ENCODE data around the gene ZNRF3. TPM values are rescaled to one million over a fixed set of nuclear protein-coding genes. Genes with fewer than 3 reads are reported as not detected.

Gene ZNRF3
- polyA plus RNA-seq, 1 donor (not counting 4 experiments of a cell fraction or from before 2014, with no cell fraction given), result 2.6 TPM

DNA sequence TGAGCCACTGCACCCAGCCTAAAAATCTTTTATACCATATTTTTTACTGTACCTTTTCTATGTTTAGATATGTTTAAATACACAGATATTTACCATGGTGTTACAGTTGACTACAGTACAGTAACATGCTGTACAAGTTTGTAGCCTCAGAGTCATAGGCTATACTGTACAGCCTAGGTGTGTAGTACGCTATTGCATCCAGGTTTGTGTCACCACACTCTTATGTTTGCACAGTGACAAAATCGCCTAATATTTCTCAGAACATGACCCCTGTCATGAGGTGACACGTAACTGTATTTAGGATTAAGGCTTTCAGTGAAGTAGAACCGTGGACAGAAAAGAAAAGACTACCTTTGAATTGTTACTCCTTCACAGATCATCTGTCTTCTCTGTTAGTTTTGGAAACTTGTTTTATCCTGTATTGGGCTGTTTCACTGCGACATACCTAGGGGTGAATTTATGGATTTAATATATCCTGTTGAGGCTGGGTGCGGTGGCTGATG lies 83.8 kb downstream of the ZNRF3 start:
- no peak for TF ChIP-seq EZH2 (IDR thresholded peaks at IDR 0.05; ENCODE audit: low read length)
- TF ChIP-seq CTCF (optimal IDR thresholded peaks at IDR 0.05 in 1 of 3, IDR thresholded peaks at IDR 0.05 in 1 of 3, conservative IDR thresholded peaks at IDR 0.05 in 1 of 3; ENCODE audit: extremely low read depth in 1 of 3, insufficient read depth in 2 of 3, low read length in 3 of 3), result no peak
- FAIRE-seq (no peak), DNase-seq (ENCODE audit: low read depth, low spot score) (no peak)
- Histone ChIP-seq H3K9ac (ENCODE audit: control insufficient read depth, extremely low read depth, insufficient read depth, low read length) (no peak overlapping the region), H2AFZ (ENCODE audit: control insufficient read depth, low read length) (no peak overlapping the region), H4K20me1 (ENCODE audit: control insufficient read depth, extremely low read depth, insufficient read depth, low read length) (no peaks in the 10 kb centered on the region), H3K4me2 (ENCODE audit: control insufficient read depth, extremely low read depth, insufficient read depth, low read depth, low read length) (no peak overlapping the region), H3K79me2 (ENCODE audit: control insufficient read depth, insufficient read depth, low read length) (no peaks in the 10 kb centered on the region), H3K9me3 (ENCODE audit: control insufficient read depth, low read depth, low read length) (no peaks in the 10 kb centered on the region), H3K27ac (ENCODE audit: control insufficient read depth, insufficient read depth, low read length) (no peak overlapping the region), H3K9me1 (ENCODE audit: control insufficient read depth, extremely low read depth, insufficient read depth, low read length) (no peaks in the 10 kb centered on the region), H3K4me3 (ENCODE audit: control insufficient read depth in 2 of 3, extremely low read depth in 1 of 3, insufficient read depth in 2 of 3, low read depth in 1 of 3, low read length in 3 of 3) (no peak overlapping the region), H3K36me3 (ENCODE audit: control insufficient read depth in 2 of 2, extremely low read depth in 1 of 2, insufficient read depth in 2 of 2, low read length in 2 of 2) (no peaks in the 10 kb centered on the region), H3K4me1 (ENCODE audit: control insufficient read depth, extremely low read depth, insufficient read depth, low read length) (peaks cover 5% of the 10 kb centered on the region), H3K27me3 (ENCODE audit: control insufficient read depth, extremely low read depth, insufficient read depth, low read length) (no peaks in the 10 kb centered on the region)
- dilution Hi-C loops (cut with MboI; ENCODE audit: extremely low pct_ligation_motif_present, low sequenced_read_pairs), result no loop called here

DNA sequence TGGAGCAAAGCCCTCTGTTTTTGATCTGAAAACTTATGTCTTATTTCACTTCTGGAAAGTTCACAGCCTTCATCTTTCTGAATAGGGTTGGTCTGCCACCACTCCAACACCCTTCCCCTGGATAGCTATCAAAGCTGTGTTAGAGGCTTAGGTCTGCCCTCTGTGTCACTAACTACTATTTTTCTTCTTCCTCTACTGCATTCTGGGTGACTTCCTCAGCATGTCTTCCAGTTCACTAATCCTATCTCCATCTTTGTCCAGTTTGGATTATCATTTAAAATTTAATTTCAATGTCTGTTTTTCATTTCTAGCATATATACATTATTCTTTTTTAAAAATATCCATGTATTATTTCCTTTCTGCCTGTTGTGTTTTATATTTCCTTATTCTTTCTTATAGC lies 84.6 kb downstream of the ZNRF3 start:
- H3K27ac ChIP-seq (ENCODE audit: control insufficient read depth, insufficient read depth, low read length), result no peak overlapping the region
- no peaks in the 10 kb centered on the region for H3K9me3 ChIP-seq (ENCODE audit: control insufficient read depth, low read depth, low read length)
- TF ChIP-seq CTCF (optimal IDR thresholded peaks at IDR 0.05 in 1 of 3, IDR thresholded peaks at IDR 0.05 in 1 of 3, conservative IDR thresholded peaks at IDR 0.05 in 1 of 3; ENCODE audit: extremely low read depth in 1 of 3, insufficient read depth in 2 of 3, low read length in 3 of 3) (no peak), EZH2 (IDR thresholded peaks at IDR 0.05; ENCODE audit: low read length) (no peak)
- no peak overlapping the region for H3K4me2 ChIP-seq (ENCODE audit: control insufficient read depth, extremely low read depth, insufficient read depth, low read depth, low read length)
- no peaks in the 10 kb centered on the region for H3K9me1 ChIP-seq (ENCODE audit: control insufficient read depth, extremely low read depth, insufficient read depth, low read length)
- H3K4me3 ChIP-seq (ENCODE audit: control insufficient read depth in 2 of 3, extremely low read depth in 1 of 3, insufficient read depth in 2 of 3, low read depth in 1 of 3, low read length in 3 of 3), result no peak overlapping the region
- DNase-seq (ENCODE audit: low read depth, low spot score), result no peak
- no peaks in the 10 kb centered on the region for H3K79me2 ChIP-seq (ENCODE audit: control insufficient read depth, insufficient read depth, low read length)
- dilution Hi-C loops (cut with MboI; ENCODE audit: extremely low pct_ligation_motif_present, low sequenced_read_pairs), result no loop called here
- no peak overlapping the region for H2AFZ ChIP-seq (ENCODE audit: control insufficient read depth, low read length)
- H4K20me1 ChIP-seq (ENCODE audit: control insufficient read depth, extremely low read depth, insufficient read depth, low read length), result no peaks in the 10 kb centered on the region
- H3K4me1 ChIP-seq (ENCODE audit: control insufficient read depth, extremely low read depth, insufficient read depth, low read length), result peaks cover 5% of the 10 kb centered on the region
- H3K36me3 ChIP-seq (ENCODE audit: control insufficient read depth in 2 of 2, extremely low read depth in 1 of 2, insufficient read depth in 2 of 2, low read length in 2 of 2), result no peaks in the 10 kb centered on the region
- no peak for FAIRE-seq
- no peaks in the 10 kb centered on the region for H3K27me3 ChIP-seq (ENCODE audit: control insufficient read depth, extremely low read depth, insufficient read depth, low read length)
- H3K9ac ChIP-seq (ENCODE audit: control insufficient read depth, extremely low read depth, insufficient read depth, low read length), result no peak overlapping the region
